HG03457 (cell line): ENCODE measurements around the gene CCDC102A.
"Not testable (repeated sequence)": the region's sequence is repeated elsewhere in the genome, so short reads cannot be mapped to it uniquely, and the experiment has no call there.

Experiments
- ATAC-seq: cut with Tn5 transposase; IDR thresholded peaks from one replicate; pipeline ENCODE4 v1.9.1; 2021; ENCODE audit warnings: moderate number of reproducible peaks; ENCODE audit not compliant: unreplicated experiment

The CCDC102A gene

GRCh38 chr16:57504491-57504890 lies 31.9 kb downstream of the CCDC102A start:
- ATAC-seq, result no peak

DNA sequence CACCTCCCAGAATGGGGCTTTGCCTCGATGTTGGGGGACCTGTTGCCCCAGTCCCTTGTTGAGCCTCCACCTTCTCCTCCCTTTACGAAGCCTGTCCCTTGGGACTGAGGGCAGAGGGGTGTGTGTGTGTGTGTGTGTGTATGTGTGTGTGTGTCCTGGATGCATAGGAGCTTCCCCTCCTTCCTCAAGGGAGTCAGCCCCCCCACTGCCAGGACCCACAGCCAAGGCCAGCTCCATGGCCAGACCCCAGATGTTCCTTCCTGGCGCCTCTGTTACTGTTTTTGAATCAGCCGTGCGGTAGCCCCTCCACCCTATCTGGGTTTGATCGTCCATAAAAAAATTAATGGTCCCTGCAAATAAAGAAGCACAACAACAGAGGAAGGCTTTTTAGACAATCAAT lies 32.4 kb downstream of the CCDC102A start:
- ATAC-seq, result no peak

- ATAC-seq, result no peak
Measured at GRCh38 chr16:57503366-57503765, 33.0 kb downstream of the CCDC102A start.

GRCh38 chr16:57502048-57502775 lies 34.2 kb downstream of the CCDC102A start:
- ATAC-seq, result no peak

- ATAC-seq, result no peak
Measured at GRCh38 chr16:57501492-57501891, 34.9 kb downstream of the CCDC102A start.

DNA sequence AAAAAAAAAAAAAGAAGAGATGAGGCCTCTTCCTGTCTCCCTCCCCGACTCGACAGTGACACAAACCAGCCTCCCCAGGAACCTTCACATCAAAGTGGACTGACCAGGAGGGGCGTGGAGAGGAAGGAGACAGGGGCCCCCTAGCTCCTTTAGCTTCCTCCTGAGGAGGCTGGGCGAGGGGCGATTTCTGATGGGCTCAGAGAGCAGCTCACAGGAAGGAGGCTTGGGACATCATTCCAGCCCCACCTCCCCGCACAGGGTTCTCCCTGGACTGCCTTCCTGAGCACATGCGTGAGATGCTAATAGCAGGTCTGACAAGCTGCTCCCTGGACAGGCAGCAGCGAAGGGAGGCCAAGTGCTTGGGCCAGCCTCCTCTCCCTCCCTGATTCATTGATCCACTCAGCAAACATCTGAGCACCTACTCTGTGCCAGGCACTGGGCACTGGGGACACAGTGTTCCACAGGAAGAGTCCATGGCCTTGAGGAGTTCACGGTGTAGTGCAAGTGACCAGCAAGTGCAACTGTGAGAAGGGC lies 35.7 kb downstream of the CCDC102A start:
- no peak for ATAC-seq

- not testable (repeated sequence) for ATAC-seq
Measured at GRCh38 chr16:57499941-57500340, 36.4 kb downstream of the CCDC102A start.

DNA sequence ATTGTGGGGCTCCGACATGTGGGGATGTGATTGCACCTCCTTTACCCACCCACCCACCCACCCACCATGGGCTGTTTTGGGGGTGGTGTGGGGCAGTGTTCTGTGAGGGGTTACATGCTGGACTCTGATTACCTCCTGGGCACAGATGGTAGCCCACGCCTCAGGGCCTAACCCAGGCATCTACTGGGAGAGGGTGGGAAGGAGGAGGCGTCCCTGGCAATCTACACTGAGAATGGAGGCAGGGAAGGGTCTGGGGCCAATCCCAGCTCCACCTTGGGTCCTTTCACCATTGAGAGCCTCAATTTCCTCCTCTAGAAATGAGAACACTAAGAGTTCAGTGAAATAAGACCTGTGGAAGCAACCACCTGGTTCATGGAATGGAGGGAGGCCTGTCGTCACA lies 38.3 kb downstream of the CCDC102A start:
- no peak for ATAC-seq

DNA sequence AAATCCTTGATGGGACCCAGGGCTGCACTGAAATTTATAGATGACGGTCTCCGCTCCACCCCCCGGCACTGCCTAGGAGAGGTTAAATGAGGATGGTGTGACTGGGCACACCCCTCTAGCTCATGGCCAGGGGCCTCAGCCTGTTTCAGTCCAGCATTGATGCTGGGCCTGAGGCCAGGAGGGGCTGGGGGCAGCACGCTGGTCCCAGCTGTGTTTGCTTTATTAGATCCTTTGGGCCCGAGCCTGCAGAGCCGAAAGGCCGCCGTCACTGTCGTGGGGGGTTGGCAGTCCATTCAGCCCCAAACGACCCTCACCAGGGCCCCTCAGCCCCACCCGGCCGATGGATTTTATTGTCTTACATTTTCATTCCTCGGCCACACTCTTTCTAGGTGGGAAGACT lies 39.2 kb downstream of the CCDC102A start:
- no peak for ATAC-seq

- ATAC-seq, result no peak
Measured at GRCh38 chr16:57493767-57494166, 42.6 kb downstream of the CCDC102A start.

DNA sequence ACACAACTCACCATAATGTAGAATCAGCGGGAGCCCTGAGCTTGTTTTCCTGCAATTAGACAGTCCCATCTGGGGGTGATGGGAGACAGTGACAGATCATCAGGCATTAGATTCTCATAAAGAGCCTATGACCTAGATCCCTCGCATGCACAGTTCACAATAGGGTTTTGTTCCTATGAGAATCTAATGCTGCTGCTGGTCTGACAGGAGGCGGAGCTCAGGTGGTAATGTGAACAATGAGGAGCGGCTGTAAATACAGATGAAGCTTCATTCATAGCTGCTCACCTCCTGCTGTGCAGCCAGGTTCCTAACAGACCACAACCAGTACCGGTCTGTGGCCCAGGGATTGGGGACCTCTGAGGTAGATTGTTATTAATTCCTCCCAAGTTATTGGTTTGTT lies 47.1 kb downstream of the CCDC102A start:
- no peak for ATAC-seq

- ATAC-seq, result no peak
Measured at GRCh38 chr16:57486858-57487834, 49.2 kb downstream of the CCDC102A start.

DNA sequence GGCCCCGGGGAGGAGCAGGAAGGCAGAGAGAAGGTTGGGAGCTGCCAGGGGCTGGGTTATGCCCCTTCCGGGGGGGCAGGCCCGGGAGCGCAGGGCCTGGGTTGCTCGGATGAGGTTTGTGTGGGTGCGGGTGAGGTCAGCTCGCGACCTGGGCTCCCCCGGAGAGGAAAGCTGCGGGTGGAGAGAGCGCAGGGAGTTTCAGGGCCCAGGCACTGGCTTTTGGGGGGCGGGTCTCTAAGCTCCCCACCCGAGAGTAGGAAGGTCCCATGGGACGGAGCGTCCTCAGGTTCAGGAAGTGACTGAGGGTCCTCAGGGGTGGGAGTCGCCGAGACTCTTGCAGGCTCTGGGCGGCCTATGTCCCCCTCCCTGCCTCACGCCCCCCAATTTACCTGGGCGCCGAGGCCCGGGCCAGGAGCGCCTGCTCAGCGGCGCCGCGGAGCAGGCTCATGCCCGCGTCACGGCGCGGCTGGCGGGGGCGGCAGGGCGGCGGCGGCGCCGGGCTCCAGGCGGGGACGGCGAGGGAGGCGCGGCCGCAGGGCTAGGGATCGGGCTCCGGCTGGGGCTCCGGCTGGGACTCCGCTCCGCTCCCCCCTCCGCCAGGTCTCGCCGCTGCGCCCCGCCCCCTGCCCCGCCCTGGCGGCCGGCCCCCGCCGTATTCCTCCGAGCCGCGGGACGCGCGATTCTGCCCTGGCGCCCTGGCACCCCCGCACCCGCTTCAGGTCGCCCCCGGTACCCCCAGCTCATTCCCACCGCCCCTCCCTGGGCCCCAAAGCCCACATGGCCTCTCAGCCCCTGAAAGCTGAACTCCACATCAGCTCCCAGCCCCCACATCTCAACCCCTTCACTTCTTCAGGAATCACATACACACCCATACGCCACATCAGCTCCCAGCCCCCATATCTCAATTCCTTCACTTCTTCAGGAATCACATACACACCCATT lies 50.2 kb downstream of the CCDC102A start, which contains the start of gene DOK4:
Gene DOK4 (minus strand): TSS at position 578 of the 942 bp plus-strand sequence. CDS start 6,986 bp downstream, outside the sequence.
- ATAC-seq, result peak; percentile 80

DNA sequence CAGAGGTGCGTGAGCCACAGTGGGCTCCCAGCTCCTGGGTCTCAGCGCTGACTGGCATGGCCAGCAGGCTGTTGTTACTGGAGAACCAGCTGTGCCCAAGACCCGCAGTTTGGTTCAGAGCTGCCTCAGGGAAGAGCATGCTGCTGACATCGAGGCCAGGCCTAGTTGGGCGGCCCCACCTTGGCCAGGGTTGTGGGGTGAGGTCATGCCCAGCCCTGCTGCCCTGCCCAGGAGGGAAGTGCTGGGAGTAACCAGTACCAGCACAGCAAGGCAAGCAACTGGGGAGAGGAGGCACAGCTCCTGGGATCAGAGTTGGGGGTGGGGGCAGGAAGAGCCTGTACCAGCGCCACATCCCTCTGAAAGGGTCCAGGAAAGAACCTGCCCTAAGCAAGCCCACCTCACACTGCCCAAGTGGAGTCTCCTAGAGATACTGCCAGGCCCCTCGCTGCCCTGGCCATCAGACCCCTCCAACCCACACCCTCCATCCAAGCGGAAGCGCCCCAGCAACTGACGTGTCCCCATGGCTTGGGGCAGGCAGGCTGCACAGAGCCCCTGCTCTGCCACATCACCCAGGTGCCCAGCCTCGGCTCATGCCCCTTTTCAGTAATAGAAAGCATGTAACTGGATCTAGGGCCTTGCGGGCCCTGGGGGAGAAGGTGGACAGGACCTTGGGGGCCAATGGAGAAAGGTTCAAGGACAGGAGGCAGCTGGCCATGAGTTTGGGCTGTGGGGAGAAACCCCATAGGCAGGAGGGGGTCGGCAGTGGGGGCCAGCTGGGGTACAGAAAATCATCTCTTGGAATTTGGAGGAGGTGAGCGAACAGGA lies 51.1 kb downstream of the CCDC102A start:
- ATAC-seq, result no peak

GRCh38 chr16:57484515-57485005 lies 51.8 kb downstream of the CCDC102A start:
- no peak for ATAC-seq

DNA sequence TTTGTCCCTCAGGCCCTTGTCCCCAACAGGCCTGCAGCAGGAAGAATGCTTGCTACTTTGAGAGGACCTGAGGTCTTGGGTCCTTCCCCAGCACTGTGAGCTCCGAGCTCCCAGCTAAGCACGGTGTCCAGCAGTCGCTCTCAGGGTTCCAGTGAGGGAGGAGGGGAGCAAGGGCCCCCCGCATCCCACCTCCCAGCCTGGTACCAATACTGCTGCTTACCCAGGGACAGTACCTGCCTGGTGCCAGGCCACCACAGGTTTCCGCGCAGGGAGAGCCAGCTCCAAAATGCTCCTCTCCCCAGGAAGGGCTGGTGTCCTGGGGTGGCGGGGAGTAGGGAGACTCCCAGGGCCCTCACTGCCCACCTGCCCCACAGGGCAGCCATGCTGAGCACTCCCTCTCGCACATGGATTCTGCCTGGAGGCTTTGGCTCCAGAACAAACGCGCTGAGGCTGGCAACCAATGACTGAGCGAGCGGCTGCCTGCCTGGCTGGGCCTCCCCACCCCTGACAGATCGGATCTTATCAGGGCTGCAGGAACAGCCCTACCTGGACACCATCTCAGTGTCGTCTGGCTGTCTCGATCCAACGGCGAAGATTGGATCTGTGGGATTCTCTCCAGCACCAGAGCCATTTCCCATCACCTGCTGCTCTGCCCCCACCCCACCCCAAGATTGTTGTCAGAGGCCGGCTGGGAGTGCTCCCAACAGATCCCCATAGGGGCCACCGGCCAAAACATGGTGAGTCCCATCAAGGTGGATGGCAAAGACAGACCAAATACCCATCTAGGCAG lies 52.5 kb downstream of the CCDC102A start:
- ATAC-seq, result no peak

DNA sequence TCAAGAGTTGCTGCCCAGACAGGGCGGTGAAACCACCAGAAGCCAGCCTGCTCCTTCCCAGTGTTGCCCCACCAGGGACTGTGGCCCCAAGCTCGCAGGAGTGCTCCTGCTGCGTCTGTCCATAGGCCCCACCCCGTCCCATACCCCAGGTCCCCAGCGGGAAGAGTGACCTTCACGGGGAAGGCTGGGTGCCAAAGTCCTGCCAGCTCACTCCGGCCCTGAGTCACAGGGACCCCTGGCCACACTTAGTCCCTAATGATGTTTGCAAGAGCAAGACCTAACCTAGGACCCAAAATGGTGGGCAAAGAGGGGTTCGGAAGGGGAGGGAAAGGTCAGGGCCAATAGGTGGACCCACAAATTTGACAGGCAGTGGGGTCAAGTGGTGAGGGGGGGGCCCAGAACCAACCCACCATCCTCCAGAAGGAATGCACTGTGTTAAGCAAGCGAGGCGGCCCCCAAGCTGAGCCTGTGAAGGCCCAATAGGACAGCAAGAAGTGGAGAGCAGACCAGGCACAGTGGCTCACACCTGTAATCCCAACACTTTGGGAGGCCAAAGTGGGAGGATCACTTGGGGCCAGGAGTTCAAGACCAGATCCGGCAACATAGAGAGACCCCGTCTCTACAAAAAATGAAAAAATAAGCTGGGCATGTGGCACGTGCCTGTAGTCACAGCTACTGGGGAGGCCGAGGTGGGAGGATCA lies 53.4 kb downstream of the CCDC102A start:
- ATAC-seq, result no peak

DNA sequence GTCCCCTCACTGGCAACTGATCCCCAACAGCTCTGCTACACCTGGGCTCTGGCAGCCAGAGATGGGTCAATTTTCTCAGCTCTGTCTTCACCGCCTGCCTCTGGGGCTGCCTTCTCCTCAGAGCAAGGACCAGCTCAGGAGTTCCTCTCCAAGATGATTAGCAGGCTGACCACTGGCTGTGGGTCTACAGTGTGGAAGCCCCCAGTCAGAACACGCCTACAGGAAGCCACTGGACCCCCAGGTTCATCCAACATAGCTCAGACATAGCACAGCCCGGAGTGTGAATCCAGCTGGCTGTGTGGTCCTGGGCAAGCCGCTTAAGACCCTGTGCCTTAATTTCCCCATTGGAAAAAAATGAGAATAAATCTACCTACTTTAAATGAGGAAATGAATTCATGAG lies 55.0 kb downstream of the CCDC102A start:
- ATAC-seq, result no peak
